GM21526 (cell line): Measurements from ENCODE around the gene KIF16B.
"Not testable (repeated sequence)": the region's sequence is repeated elsewhere in the genome, so short reads cannot be mapped to it uniquely, and the experiment has no call there.

Experiments used
- ATAC-seq: cut with Tn5 transposase; IDR thresholded peaks from one replicate; pipeline ENCODE4 v1.9.1; 2021; ENCODE audit warnings: moderate library complexity; ENCODE audit not compliant: unreplicated experiment, low FRiP score

The KIF16B gene

DNA sequence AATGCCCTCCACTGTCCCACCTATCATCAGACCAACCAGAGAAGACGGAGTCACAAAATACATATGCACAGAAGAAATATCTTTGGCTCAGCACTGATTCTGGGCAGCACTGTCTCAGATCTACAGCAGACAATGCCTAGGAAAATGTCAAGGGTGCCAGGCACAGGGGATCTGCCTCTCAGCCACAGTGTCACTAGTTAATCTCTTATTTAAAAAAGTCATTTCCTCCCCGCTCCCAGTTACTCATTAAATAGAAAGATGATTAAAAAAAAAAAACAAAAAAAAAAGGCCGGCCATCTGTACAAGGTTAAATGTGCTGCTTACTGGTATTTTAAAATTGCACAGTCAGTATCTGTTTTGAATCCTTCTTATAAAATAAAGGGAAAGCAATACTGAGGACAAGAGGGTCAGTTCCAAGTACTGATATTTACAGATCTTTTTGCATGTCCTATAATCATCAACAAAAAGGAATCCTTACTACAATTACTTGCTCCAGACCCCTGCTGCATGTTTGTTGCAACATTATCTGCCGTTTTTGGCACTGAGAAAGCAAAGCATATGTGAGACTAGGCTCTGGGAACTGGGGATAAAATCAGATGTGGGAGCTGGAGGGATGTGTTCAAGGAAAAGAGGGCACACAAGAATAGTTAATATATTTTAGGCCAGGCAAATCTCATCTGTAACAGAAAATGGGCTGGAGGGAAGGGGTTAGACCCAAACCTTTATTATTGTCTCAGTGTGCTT is 299.3 kb downstream of the KIF16B start:
- ATAC-seq, result no peak

DNA sequence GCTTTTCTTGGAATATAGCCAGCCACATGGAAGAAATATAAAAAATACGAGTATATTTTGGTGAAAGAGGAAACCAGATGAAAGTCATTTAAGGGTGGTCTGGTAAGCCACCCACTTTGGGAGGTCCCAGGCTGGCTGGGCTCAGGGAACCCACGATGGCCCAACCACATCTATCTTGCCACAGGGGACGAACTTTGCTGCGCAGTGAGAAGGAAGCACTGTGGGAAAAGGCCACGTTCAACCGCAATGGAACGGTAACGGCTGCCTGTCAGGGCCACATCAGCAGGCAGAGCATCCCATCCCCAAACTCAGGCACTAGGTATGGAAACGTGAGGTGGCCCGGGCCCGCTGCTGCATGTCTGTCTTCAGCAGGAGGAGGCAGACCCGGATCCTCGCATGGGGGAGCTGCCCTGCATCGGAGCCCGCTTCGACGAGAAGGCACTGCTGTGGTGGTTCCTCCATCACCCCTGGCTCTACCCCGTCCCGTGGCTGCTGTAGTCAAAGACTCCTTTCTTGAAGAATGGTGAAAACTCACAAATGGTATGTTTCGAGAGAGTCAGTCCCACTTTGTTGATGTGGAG is 300.4 kb downstream of the KIF16B start:
- no peak for ATAC-seq

DNA sequence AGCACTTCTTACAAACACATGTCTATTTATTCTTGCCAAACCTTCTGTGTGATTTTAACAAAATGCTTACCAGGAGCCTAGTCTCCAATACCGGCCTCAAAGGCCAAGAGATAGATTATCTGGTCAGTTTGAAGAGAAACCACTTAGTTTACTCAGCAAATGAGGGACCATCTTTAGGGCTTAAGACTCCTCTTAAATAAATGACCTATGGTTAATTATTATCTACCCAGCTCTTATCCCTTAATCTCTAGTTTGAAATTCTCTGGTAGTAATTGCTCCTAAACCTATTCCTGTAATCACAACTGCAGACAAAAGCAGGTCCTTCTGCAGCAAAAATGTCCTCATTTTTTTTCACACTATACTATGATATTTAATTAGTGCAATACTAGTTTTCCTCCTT is 301.8 kb downstream of the KIF16B start:
- no peak for ATAC-seq

DNA sequence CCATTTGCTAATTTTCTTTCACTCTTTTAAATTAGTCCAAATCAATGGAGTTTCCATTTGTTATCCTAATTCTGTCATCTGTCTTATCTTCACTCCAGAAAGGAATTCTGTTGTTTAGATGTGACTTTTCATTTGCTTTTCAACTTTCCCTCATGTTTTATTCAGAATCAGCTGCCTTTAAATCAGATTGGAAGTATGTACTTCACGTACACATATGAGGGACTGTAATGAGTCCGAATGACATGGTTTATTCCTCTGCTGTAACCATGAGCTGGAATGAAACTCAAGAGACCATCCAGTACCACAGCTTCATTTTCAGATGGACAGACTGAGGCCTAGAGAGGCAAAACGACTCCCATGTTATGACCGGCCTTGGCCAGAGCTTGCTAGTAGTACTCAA is 302.3 kb downstream of the KIF16B start:
- no peak for ATAC-seq

DNA sequence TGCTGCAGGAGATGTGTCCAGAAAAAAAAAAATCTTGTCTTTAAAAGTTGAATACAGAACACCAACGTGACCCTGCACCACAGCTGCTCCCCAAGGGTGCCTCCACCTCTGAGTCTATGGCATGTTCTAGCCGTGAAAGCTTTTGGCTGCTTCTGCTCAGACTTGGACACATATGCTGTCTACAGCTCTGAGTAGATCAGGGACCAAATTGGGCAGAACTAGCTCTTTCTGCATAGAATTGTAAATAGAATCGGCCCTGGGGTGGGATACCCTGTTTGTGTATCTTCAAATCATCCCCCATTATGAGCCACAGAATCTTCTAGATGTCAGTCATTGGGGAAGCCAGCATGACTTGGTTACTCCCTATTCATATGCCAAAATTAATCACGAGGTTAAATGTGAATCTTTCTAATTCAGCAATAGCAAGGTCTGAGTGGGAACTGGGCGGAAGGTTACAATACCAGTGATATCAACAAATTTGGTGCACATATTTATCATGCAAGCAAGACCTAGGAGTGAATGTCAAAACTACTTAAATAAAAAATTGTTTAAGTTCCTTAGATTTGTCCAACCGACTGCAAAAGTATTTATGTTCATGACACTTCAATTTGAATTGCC is 302.8 kb downstream of the KIF16B start:
- no peak for ATAC-seq

DNA sequence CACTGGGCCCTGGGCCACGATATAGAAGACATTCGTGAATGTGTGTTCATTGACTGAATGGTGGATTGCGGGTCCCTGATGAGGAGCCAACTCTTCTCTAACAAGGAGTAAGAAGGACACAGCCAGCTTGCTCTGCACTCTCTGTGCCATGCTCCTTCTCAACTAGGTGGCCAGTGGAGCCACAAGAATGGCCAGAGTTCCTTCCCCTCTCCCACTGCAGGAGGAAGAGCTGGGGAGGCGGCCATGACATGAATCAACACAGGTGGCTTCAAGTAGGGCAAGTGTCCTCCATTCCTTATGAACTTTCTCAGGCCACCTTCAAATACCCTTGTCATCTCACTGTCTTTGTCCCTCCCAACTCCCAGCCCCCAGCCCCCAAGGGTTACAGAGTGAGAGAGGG is 305.7 kb downstream of the KIF16B start:
- no peak for ATAC-seq

DNA sequence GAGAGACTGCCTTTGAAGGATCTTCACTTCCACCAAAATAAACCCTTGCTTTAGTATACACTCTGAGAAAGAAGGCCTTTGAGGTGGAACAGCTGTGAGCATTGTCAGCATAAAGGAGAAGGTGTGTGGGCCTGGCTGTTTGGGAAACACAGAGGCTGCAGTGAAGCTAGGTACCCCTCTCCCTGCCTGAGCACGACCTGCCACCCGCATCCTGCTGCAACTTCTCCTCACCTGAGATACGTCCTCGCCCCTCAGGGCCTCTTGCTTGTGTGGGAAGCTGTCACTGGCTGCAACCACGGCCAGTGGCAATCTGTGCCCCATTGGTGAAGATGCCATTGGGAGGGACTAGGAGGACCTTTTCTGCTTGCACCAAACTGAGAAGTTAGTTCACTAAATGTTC is 307.9 kb downstream of the KIF16B start:
- no peak for ATAC-seq

DNA sequence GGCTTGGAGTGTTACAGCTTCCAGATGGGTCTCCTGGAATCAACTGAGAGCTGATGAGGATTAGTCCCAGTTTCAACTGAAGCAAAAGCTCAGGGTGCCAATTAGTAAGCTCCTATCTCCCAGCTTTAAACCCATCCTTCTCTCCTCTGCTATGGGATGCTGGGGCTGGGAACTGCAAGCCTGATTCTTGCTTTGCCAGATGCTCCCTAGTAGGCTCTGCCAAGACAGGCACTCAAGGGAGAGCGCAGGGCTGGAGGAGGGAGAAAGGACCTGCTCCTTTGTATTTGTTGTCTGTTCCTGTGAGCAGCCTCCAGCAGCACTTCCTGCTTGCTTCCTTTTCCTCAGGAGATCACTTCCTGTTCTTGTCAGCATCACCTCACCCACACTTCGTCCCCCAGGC is 309.7 kb downstream of the KIF16B start:
- ATAC-seq, result no peak

DNA sequence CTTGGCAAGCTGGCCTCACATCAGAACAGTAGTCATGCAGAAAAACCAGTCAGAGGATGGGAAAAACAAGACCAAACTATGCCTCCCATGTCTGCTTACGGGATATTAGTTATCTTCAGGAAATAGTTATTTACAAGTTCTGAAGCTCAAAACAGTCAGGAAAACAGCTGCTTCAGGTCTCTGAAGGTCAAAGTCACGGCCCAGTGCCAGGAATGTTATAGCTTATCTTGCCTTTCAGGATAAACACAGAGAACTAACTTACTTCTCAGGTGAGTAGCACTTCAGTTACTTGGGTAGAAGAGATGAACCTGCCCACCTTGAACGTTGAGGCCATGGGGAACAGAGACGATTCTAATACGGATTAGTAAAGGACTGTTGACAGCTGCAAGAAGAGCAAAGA is 310.7 kb downstream of the KIF16B start:
- no peak for ATAC-seq

DNA sequence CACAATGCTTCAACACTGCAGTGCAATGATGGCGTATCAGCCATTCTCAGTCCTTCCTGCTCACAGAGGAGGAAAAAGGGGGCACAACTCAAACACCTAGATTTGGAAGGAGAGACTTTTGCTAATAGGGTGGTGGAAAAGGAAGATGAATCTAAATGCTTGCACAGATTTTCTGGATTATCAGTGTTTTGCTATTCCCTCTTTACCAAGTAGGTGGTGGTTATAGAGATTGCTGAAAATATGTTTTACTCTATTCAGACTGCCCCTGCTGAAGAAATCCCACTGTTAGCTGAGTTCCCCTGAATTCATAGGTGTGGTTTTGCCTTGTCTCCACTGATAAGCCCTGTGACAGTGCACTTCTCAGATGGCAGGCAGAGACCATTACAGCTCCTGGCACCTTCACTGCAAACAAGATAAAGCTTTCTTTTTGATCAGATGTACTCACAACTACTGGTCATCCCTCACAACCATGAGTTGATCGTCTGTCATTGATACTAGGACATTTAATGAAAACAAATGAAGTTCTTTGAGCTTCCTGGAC is 311.4 kb downstream of the KIF16B start:
- ATAC-seq, result no peak

DNA sequence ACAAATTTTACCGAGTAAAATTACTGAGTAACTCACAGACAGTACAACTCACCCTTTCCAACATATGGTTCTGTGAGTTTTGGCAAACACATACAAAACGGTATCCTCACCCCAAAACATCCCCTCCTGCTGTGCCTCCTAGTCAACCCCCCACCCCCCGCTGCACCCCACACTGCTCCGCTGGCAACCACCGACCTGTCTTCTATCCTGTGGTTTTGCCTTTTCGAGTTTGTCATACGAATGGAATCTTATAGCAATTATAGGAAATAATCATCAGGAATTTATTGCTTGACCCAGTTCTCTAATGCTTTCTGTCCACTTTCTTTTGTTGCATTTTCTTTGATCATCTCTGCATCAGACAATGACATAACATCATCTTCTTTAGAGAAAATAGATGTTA is 312.3 kb downstream of the KIF16B start:
- ATAC-seq, result no peak

DNA sequence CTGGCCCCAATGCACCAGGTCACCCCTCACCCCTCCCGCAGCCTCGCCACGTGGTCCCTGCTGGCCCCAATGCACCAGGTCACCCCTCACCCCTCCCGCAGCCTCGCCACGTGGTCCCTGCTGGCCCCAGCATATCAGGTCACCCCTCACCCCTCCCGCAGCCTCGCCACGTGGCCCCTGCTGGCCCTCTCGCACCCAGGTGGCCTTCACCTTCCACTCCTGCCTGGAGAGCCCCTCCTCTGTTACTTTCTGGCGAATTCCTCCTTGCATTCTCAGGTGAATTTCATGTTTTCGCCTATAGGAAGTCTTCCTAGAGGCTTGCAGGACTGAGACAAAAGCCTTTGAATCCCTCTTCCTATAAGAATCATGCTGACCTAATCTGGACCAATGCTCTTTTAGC is 313.1 kb downstream of the KIF16B start:
- not testable (repeated sequence) for ATAC-seq

DNA sequence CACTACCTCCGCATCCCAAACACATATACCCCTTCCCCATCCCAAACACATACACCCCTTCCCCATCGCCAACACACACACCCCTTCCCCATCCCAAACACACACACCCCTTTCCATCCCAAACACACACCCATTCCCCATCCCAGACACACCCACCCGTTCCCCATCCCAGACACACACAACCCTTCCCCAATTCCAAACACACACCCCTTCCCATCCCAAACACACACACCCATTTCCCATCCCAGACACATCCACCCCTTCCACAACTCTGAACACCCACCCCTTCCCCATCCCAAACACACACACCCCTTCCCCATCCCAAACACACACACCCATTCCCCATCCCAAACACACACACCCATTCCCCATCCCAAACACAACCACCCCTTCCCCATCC is 314.5 kb downstream of the KIF16B start:
- ATAC-seq, result no peak

DNA sequence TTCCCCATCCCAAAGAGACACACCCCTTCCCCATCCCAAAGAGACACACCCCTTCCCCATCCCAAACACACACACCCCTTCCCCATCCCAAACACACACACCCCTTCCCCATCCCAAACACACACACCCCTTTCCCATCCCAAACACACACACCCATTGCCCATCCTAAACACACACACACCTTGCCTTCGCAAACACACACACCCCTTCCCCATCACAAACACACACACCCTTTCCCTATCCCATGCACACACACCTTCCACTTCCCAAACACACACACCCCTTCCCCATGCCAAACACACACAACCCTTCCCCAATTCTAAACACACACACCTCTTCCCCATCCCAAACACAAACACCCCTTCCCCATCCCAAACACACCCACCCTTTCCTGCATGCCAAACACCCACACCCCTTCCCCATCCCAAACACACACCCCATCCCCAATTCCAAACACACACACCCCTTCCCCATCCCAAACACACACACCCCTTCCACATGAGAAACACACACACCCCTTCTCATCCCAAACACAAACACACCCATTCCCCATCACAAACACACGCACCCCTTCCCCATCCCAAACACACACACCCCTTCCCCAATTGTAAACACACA is 315.3 kb downstream of the KIF16B start:
- ATAC-seq, result no peak

DNA sequence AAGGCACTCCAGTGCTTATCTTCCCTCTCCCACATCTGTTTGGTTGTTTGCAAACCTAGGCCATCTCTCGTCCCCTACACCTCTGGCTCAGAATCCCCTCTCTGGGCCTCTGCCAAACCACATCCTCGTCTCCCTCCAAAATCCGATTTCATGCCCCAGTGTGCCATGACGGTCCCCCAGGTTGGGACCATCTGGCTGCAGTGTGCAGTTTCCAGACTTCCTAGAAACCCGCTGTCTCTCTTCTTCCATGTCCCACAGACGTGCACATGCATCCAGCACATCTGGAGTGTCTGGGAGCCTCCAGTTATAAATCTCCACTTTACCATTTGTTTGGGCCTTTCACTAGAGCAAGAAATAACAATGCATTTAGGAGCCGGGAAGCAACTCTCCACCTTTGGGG is 316.2 kb downstream of the KIF16B start:
- ATAC-seq, result no peak

DNA sequence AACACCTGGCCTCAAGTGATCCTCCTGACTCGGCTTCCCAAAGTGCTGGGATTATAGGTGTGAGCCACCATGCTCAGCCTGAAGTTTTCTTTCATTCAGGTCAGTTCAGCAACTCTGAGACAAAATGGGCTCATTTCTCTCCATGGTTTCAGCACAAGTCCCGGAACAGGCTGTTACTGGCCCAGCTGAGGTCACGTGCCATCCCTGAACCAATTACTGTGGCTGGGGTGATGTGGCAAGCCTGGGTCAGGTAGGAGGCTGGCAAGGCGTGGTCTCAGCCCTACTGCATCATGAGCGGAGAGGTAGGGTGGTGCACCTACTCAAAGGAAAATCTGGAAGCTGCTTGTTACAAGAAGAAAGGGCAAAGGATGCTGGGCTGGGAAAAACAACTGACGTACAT is 326.4 kb downstream of the KIF16B start:
- no peak for ATAC-seq

DNA sequence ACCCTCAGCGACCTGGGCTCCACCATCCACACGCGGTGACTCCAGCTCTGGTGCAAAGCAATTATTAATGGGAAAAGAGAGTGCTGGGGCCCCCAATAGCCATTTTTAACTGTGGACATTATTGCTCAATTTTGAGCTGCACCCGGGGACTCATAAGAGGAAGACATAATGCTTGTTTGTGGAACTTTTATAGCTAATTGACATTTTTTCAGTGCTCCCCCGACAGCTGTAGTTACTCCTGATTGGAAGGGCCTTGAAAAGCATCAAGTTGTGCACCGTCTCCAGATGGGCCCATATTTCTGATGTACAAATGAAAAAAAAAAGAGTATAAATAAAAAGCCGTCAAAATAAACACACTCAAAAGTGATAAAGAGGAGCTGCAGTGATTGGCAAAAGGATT is 327.0 kb downstream of the KIF16B start:
- no peak for ATAC-seq

DNA sequence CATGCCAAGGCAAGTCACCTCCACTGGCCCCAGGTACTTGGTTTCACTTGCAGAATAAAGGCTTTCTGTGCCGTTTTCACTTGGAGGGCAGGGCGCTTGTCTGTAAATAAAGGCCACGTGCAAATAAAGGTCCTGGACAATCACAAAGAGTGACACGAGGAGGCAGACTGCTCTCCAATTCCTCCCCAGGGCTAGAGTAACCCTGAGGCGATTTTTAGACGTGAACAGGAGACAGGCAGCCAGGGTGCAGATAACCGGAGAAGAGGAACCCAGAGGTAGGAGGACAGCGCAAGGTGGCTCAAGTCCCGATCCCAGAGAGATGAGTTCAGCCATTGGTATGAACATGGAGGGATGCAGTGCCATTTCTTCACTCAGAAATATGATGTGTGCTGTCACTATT is 327.4 kb downstream of the KIF16B start:
- ATAC-seq, result no peak

DNA sequence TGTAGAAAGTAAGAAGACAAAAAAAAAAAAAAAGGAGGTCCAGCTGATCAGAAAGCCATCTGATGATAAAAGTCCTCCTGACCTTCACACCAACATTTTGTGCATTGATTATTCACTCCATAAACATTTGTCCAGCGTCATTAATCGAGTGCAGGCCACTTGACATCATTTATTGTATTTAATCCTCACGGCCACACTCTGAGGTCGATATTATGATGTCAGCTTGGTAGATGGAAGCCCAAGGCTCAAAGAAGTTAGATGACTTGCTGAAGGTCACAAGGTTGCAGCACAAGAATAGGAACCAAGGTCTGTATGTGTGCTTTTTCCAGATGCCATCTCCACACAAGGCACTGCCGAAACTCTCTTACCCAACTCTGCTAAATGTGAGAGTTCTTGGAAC is 328.4 kb downstream of the KIF16B start:
- ATAC-seq, result no peak

DNA sequence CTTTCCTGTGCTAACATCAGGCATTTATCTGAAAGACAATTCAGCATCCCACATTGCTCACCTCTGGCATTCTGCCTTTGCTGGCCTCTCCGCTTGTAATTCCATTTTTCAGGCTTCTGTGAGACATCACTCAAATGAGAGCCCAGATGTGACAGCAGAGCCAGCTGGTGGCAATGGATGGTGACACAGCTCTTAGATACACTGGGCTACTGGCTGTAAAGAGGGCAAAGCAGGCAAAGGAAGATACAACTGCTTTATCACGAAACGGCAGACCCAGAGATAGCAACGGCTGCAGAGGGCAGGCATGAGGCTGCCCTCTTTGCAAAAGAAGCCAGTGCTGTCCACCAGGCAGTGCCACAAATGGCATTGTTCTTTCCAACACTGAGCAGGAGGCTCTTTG is 329.8 kb downstream of the KIF16B start:
- no peak for ATAC-seq

DNA sequence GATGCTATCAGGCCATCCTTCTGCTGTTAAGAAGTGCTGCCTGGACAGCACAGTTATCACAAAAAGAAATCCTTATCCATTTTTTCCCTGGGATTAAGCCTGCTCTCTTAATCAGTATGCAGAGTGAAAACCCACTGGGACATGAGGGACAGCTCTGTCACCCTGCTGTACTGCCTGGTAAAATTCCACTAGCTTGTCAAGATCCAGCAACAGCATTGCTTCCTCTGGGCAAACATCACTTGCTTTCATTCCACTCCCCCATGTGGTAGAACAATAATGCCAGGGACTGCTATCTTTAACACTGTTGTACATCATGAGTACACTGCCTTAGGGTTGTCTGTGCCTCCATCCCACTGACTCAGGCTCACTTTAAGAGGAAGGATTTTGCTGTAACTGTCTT is 331.3 kb downstream of the KIF16B start:
- ATAC-seq, result no peak
